Lower lobe of right lung (tissue), 2 donors: ENCODE data around the gene PLA2G4A. TPM values are rescaled to one million over a fixed set of nuclear protein-coding genes. Genes with fewer than 3 reads are reported as not detected.

Experiments
- ATAC-seq, 2 donors: fragments of 200-7000 bp; cut with Tn5 transposase; one replicate each; pipeline ENCODE4 v1.9.1; 2020 to 2022; ENCODE audit warnings: mild to moderate bottlenecking in 2 of 2, moderate library complexity in 2 of 2
- DNase-seq: peaks from one replicate; pipeline ENCODE4 v3.0.0-alpha.2; 2020
- H3K27ac ChIP-seq: fragments of 200-600 bp; one replicate; pipeline ENCODE4 v1.8.0; 2022
- H3K27me3 ChIP-seq: fragments of 200-600 bp; one replicate; pipeline ENCODE4 v1.8.0; 2022; ENCODE audit warnings: low read depth
- H3K36me3 ChIP-seq: fragments of 200-600 bp; one replicate; pipeline ENCODE4 v1.8.0; 2022; ENCODE audit warnings: mild to moderate bottlenecking
- H3K4me1 ChIP-seq: fragments of 200-600 bp; one replicate; pipeline ENCODE4 v1.8.0; 2022
- H3K4me3 ChIP-seq: fragments of 200-600 bp; one replicate; pipeline ENCODE4 v1.8.0; 2022; ENCODE audit warnings: mild to moderate bottlenecking
- H3K9me3 ChIP-seq: fragments of 200-600 bp; one replicate; pipeline ENCODE4 v1.8.0; 2022
- CTCF ChIP-seq: fragments of 200-600 bp; IDR thresholded peaks from one replicate; pipeline ENCODE4 v1.8.0; 2022; ENCODE audit warnings: antibody characterized with exemption, mild to moderate bottlenecking
- intact Hi-C: fragments of 100-400 bp; cut with DNase I; formaldehyde crosslinking; loops from one replicate; pipeline ENCODE4 v1.11.0; 2022
- total RNA-seq: library from RNA; stranded (reverse); fragmentation: NEBNext Ultra II Directional; extraction: Animal tissue kit (Norgen Biotek cat#: 25700); gene quantifications from one replicate; pipeline ENCODE4 v1.2.1, GENCODE V29; 2021
- donor health status: DM: no; HTN: yes; CAD: no; lungs with severe emphysema.

The PLA2G4A gene
- total RNA-seq, 1 donor from 2014 or later: 10.1 TPM

DNA sequence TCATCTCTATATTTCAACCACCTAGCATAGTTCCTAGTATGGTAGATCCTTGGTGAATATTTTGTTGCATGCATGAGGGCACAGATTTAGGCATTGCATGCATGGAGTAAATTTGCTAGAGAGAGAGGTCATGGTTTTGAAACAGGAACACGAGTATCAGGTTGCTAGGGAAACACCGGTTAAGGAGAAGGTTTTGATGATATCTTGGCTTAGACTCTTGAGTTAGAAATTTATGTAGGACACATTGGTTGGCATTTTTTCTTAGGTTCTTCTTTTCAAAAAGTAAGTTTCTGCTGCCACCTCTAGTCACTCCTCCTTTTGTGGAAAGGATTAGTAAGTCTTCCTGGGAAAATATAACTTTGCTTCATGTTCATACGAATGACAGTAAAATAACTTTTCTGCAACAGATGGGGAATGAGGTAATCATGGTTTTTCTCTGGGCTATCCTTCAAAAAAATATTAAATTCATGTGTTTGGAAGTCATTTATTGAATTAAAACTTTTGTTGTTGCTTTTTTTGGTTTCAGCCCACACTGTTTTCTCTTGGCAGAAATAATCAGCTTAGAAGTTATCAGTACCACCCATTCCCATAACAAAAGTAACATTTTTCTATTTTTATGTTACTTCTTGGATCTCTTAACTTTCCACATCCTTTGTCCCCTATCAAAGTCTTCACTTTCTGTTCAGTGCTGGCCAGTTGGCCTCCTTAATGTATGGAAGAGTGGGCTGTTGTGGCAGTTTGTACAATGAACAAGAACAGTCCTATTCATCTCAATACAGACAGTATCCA is 97.3 kb downstream of the PLA2G4A start:
- TF ChIP-seq CTCF: no peak
- Histone ChIP-seq H3K4me3 (no peak overlapping the region), H3K27me3 (no peaks in the 10 kb centered on the region), H3K9me3 (no peaks in the 10 kb centered on the region), H3K36me3 (no peaks in the 10 kb centered on the region), H3K27ac (no peak overlapping the region), H3K4me1 (no peaks in the 10 kb centered on the region)
- DNase-seq (no peak), ATAC-seq (no peak)
- intact Hi-C loops: no loop called here

GRCh38 chr1:186927884-186928283 is 99.1 kb downstream of the PLA2G4A start:
- H3K9me3 ChIP-seq: no peaks in the 10 kb centered on the region
- no peak overlapping the region for H3K27ac ChIP-seq
- no peak overlapping the region for H3K4me3 ChIP-seq
- H3K36me3 ChIP-seq: no peaks in the 10 kb centered on the region
- intact Hi-C loops: no loop called here
- H3K4me1 ChIP-seq: no peaks in the 10 kb centered on the region
- TF ChIP-seq CTCF: no peak
- no peaks in the 10 kb centered on the region for H3K27me3 ChIP-seq
- no peak for DNase-seq
- no peak for ATAC-seq

- intact Hi-C loops: no loop called here
- no peak for TF ChIP-seq CTCF
- no peaks in the 10 kb centered on the region for H3K27me3 ChIP-seq
- no peaks in the 10 kb centered on the region for H3K9me3 ChIP-seq
- H3K36me3 ChIP-seq: no peaks in the 10 kb centered on the region
- DNase-seq: no peak
- H3K27ac ChIP-seq: no peak overlapping the region
- no peak overlapping the region for H3K4me3 ChIP-seq
- ATAC-seq: no peak
- no peaks in the 10 kb centered on the region for H3K4me1 ChIP-seq
Observed at GRCh38 chr1:186930238-186930637, 101.5 kb downstream of the PLA2G4A start.

DNA sequence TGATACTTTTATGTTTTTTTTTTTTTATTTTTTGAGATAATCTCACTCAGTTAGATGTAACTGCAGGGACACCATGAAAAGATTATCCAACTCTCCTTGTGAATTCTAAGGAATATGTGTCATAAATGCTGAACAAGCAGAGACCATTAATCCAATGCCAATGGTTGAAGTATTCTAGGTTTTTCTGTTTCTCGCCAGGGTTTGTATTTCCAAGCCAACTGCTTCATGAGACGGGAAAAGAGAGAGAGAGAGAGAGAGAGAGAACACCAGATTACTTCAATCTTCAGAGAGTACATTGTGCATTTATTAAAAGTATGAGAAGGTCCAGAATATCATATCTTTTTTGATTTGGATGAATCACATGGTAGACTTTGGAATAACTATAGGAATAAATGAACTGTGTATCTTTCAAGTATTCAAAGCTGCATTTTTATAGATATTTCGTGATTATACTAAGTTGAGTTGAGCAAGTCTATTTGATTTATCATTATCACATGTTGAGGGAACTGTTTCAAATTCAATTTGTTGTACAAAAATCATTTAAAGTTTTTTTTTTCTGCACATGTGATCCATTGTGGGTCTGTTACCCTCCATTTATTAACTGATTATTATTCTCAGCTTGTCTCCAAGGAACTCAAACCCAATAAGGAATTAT is 108.4 kb downstream of the PLA2G4A start:
- Histone ChIP-seq H3K27ac (no peak overlapping the region), H3K27me3 (no peaks in the 10 kb centered on the region), H3K4me1 (no peaks in the 10 kb centered on the region), H3K4me3 (no peak overlapping the region), H3K36me3 (no peaks in the 10 kb centered on the region), H3K9me3 (no peaks in the 10 kb centered on the region)
- ATAC-seq (no peak), DNase-seq (no peak)
- intact Hi-C loops: no loop called here
- no peak for TF ChIP-seq CTCF

GRCh38 chr1:186943891-186944686 is 115.3 kb downstream of the PLA2G4A start:
- H3K36me3 ChIP-seq: no peaks in the 10 kb centered on the region
- no peak overlapping the region for H3K27ac ChIP-seq
- DNase-seq (no peak), ATAC-seq (no peak)
- H3K4me3 ChIP-seq: no peak overlapping the region
- intact Hi-C loops: no loop called here
- no peaks in the 10 kb centered on the region for H3K9me3 ChIP-seq
- no peaks in the 10 kb centered on the region for H3K27me3 ChIP-seq
- H3K4me1 ChIP-seq: no peaks in the 10 kb centered on the region
- TF ChIP-seq CTCF: no peak
